ENCODE results near the gene XRCC1.

XRCC1 gene

DNA sequence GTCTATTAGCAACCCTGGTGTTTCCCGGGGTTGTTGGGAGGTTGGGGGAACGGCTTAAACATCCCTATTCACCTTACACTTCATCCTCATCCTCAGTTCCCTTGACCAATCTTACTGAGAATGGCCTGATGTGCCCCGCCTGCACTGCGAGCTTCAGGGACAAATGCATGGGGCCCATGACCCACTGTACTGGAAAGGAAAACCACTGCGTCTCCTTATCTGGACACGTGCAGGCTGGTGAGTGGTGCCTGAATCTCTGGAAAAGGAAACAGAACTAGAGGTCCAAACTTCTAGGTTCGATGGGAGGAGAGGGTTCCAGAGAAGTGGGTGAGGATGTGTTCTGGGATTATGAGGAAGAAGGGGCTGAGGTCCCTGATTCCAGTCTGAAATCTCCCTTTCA is 6.1 kb upstream of the XRCC1 start:
- no peak for DNase-seq (ENCODE audit: extremely low read depth in 1 of 2, low read depth in 1 of 2)

GRCh38 chr19:43578787-43579186 is 3.5 kb upstream of the XRCC1 start:
- DNase-seq (ENCODE audit: extremely low read depth in 1 of 2, low read depth in 1 of 2): no peak

DNA sequence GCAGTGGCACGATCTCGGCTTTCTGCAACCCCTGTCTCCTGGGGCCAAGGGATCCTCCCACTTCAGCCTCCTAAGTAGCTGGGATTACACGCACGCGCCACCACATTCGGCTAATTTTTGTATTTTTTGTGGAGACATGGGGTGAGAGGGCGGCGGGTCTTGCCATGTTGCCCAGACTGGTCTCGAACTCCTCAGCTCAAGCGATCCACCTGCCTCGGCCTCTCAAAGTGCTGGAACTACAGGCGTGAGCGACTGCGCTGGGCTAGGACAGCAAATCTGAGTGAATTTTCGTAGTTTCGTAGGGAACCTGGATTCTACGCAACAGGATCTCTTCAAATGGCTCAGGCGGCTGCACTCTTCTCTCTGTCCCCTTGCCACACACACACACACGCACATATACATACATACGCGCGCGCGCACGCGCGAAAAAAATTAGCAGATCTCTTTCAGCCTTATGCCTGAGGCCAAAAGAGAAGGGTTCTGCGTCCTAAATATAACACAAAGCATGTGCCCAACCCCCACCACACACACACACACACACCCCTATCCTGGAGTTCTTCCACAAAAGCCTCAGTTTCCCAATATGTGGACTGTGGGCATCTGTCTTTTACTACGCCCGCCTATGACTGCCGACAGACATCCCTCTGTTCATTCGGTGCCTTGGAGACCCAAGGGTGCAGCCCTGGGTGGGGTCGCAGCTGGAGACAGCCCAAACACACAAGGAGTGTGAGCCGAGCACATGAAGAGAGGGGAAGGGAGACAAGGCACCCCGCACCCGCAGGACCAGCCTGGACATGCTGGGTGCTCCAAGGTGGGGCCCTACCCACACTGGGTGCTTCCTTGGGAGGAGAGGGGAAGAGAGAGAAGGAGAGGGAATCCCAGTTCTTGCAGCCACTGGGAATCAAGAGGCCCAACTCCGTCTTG is 890 bp upstream of the XRCC1 start:
- no peak for DNase-seq (ENCODE audit: extremely low read depth in 1 of 2, low read depth in 1 of 2)

DNA sequence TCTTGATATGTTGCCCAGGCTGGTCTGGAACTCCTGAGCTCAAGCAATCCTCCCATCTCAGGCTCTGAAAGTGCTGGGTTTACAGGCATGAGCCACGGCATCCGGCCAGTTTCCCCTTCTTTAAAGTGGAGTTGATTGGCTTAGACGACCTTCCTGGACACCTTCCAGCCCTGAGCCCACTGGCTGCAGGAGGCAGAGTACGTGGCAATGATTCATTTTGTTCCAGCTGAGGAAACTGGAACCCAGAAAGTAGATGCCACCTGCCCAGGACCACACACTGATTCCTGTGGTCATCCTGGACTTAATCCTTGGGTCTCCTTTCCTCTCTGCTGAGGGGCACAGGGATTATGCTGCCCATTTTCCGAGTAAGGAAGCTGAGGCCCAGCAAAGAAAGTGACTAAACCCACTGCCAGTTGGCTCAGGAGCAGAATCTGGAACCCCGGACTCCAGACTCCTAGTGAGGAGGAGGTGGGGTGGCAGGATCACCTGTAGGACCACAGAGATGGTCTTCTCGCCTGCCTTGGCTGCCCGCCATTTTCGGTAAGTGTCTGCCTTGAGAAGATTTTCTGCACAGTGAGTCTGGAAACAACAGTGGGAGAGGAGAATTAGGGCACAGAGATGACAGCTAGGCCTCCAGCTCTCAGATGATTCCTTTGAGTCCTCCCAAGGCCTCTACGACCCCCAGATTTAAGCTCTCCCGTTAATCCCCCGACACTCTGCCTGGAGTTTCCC is 737 bp downstream of the XRCC1 start:
- DNase-seq (ENCODE audit: extremely low read depth in 1 of 2, low read depth in 1 of 2): no peak

GRCh38 chr19:43572171-43572588 is 3.1 kb downstream of the XRCC1 start:
- no peak for DNase-seq (ENCODE audit: extremely low read depth in 1 of 2, low read depth in 1 of 2)

GRCh38 chr19:43570174-43570791 is 5.0 kb downstream of the XRCC1 start:
- no peak for DNase-seq (ENCODE audit: extremely low read depth in 1 of 2, low read depth in 1 of 2)

GRCh38 chr19:43569657-43570056 is 5.7 kb downstream of the XRCC1 start:
- DNase-seq (ENCODE audit: extremely low read depth in 1 of 2, low read depth in 1 of 2): no peak

DNA sequence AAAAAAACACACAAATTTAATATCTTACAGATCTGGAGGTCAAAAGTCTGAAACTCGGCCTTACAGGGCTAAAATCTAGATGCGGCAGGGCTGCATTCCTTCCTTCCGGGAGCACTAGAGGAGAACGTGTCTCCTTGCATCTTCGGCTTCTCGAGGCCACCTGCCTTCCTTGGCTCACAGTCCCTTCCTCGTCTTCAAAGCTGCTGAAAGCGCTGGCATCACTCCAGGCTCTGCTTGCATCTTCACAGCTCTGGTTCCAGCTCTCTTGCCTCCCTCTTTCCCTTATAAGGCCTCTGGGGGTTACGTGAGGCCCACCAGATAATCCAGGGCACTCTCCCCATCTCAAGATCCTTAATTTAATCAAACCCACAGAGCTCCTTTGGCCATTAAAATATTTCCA is 10.5 kb downstream of the XRCC1 start:
- no peak for DNase-seq (ENCODE audit: extremely low read depth in 1 of 2, low read depth in 1 of 2)

DNA sequence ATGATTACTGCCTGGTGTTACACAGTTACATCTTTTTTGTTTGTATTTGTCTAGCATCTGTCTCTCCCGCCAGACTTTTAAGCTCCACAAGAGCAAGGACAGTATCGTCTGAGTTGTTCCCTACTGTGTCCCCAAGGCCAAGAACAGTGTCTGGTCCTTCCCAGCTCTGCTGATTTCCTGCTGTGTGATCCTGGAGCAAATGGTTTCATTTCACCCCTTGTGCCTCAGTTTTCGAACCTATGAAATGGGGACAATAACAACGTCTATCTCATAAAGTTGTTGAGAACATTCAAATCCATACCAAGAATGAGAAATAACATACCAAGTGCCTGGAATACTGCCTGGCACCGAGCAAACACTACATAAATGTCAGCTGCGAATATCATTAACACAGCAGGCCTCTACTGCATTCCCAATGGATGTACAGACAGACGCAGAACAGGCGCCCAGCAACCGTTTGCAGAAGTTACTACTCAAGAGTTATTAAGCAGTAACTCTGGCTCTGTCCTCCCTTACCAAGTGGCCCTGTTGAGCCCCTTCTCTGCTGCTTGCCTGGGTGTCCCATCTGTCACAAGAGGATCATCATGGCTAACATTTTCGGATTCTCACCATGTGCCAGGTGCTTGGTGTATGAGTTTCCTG is 11.4 kb downstream of the XRCC1 start:
- no peak for DNase-seq (ENCODE audit: extremely low read depth in 1 of 2, low read depth in 1 of 2)

- peak; percentile 53 to 68 for DNase-seq (ENCODE audit: extremely low read depth in 1 of 2, low read depth in 1 of 2)
These were observed 12.6 kb downstream of the XRCC1 start for GRCh38 chr19:43562698-43563241.

DNA sequence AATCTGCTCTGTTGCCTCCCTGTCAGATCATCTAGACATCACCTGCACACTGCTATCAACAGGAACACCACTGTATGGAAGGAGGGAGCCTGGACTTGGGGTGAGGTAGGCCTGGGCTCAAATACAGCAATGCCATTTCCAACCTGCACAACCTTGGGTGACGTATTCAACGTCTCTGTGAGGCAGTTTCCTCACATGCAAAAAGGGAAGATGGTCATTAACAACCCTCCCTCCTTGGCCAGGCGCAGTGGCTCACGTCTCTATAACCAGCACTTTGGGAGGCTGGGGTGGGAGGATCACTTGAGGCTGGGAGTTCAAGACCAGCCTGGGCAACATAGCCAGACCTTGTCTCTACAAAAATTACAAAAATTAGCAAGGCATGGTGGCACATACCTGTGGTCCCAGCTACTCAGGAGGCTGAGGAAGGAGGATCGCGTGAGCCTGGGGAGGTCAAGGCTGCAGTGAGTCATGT is 13.1 kb downstream of the XRCC1 start:
- DNase-seq (ENCODE audit: extremely low read depth in 1 of 2, low read depth in 1 of 2): peak in 1 of 2 donors; percentile 43

DNA sequence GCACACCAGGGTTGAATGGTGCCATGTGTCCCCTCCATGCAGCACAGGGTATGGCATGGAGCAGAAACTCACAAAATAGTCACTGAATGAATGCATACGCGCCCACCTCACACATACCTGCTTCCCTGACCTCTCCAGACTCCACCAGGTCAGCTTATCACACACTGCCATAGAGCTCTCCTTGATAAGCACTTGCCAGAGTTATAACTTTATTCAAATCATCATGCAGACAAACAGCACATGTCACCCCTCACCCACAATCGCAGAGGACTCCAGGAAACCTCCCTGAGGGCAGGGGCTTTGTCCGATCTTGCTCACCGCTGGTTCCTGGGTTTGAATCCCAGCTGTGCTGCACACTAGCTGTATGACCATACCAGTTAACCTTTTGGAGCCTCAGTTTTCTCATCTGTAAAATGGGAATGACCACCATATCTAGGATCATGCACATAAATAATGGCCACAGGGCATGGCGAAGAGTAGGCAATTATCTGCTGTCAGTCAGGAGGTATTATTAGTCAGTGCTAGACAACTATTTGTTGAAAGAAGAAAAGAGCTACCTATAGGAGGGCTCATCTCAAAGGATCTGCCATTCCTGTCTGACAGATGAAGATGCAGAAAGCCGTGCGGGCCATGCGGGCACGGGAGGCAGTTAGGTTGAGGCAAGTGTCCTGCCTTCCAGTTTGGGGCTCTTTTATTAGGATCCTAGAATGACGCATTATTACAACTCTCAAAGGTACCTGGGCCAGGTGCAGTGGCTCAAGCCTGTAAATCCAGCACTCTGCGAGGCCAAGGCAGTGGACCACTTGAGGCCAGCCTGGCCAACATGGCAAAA is 14.0 kb downstream of the XRCC1 start:
- DNase-seq (ENCODE audit: extremely low read depth in 1 of 2, low read depth in 1 of 2): no peak

DNA sequence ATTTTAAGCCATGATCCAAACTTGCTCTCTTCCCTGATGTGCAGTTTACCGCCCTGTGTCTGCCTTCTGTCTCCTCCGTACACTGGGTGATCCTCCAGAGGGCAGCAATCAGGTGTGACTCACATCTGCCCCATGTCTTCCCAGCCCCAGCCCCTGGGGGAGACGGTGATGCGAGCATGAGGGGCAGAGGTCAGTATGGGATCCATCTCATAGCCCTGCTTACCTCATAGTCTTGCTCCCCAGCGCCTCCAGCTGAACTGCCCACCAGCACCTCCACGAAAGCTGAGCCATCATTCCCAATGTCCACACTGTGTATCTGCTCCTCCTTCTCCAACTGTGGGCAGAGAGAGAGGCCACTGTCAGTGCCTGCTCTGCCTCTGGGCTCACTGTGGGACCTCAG is 14.6 kb downstream of the XRCC1 start:
- DNase-seq (ENCODE audit: extremely low read depth in 1 of 2, low read depth in 1 of 2): peak in 1 of 2 donors; percentile 23

GRCh38 chr19:43555185-43555770 is 20.0 kb downstream of the XRCC1 start:
- DNase-seq (ENCODE audit: extremely low read depth in 1 of 2, low read depth in 1 of 2): peak in 1 of 2 donors; percentile 68

- DNase-seq (ENCODE audit: extremely low read depth in 1 of 2, low read depth in 1 of 2): no peak
These were observed 20.9 kb downstream of the XRCC1 start for GRCh38 chr19:43554317-43554895.

GRCh38 chr19:43553656-43554055 is 21.7 kb downstream of the XRCC1 start:
- DNase-seq (ENCODE audit: extremely low read depth in 1 of 2, low read depth in 1 of 2): no peak

GRCh38 chr19:43552616-43553015 is 22.7 kb downstream of the XRCC1 start:
- no peak for DNase-seq (ENCODE audit: extremely low read depth in 1 of 2, low read depth in 1 of 2)

DNA sequence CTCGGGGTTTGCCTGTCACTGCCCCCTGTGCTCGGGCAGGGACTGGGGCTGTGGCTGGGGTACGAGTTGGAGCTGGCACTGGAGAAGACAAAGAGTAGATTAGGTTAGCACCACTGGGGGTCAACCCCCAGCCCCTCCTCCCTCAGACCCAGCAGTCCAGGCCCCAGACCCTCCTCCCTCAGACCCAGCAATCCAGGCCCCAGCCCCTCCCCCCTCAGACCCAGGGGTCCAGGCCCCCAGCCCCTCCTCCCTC is 23.2 kb downstream of the XRCC1 start:
- DNase-seq (ENCODE audit: extremely low read depth in 1 of 2, low read depth in 1 of 2): no peak

All from stimulated activated CD8-positive, alpha-beta memory T cell treated with anti-CD3 and anti-CD28 coated beads, Interleukin-7, amount 100 ng/mL, for 48 hours (primary cell).